BE2C (cell line): ENCODE data around the gene EHD2. TPM values are rescaled to one million over a fixed set of nuclear protein-coding genes. Genes with fewer than 3 reads are reported as not detected.
"Not testable (repeated sequence)": the region's sequence is repeated elsewhere in the genome, so short reads cannot be mapped to it uniquely, and the experiment has no call there.

Experiments
- DNase-seq: peaks from one replicate; pipeline ENCODE4 v3.0.0-alpha.2; 2020
- H3K27me3 ChIP-seq: fragments of 250-450 bp; sonication (Bioruptor Pico); 2 replicates; pipeline ENCODE4 v1.5.1; 2020; ENCODE audit warnings: mild to moderate bottlenecking
- H3K36me3 ChIP-seq: fragments of 250-450 bp; sonication (Bioruptor Pico); 2 replicates; pipeline ENCODE4 v1.5.1; 2020; ENCODE audit warnings: mild to moderate bottlenecking
- H3K4me1 ChIP-seq: fragments of 250-450 bp; sonication (Bioruptor Pico); 2 replicates; pipeline ENCODE4 v1.5.1; 2020
- H3K4me3 ChIP-seq: 2 replicates; pipeline ENCODE4 v1.5.1; 2011; ENCODE audit warnings: low read depth, low read length
- H3K9me3 ChIP-seq: fragments of 250-450 bp; sonication (Bioruptor Pico); 2 replicates; pipeline ENCODE4 v1.5.1; 2020
- polyA plus RNA-seq: library from polyadenylated mRNA; unstranded; fragments of >200 nt; gene quantifications from one replicate; pipeline ENCODE4 v1.2.1, GENCODE V29; 2012; ENCODE audit warnings: low read depth, missing spikeins; ENCODE audit not compliant: insufficient read length, insufficient read depth
- TF ChIP-seq, protein P1 (sequence below): IDR thresholded peaks from 2 replicates; pipeline ENCODE4 v1.5.1; 2012; ENCODE audit warnings: mild to moderate bottlenecking, low read depth, low read length

Gene EHD2, protein sequence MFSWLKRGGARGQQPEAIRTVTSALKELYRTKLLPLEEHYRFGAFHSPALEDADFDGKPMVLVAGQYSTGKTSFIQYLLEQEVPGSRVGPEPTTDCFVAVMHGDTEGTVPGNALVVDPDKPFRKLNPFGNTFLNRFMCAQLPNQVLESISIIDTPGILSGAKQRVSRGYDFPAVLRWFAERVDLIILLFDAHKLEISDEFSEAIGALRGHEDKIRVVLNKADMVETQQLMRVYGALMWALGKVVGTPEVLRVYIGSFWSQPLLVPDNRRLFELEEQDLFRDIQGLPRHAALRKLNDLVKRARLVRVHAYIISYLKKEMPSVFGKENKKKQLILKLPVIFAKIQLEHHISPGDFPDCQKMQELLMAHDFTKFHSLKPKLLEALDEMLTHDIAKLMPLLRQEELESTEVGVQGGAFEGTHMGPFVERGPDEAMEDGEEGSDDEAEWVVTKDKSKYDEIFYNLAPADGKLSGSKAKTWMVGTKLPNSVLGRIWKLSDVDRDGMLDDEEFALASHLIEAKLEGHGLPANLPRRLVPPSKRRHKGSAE
- polyA plus RNA-seq, result 13.3 TPM

DNA sequence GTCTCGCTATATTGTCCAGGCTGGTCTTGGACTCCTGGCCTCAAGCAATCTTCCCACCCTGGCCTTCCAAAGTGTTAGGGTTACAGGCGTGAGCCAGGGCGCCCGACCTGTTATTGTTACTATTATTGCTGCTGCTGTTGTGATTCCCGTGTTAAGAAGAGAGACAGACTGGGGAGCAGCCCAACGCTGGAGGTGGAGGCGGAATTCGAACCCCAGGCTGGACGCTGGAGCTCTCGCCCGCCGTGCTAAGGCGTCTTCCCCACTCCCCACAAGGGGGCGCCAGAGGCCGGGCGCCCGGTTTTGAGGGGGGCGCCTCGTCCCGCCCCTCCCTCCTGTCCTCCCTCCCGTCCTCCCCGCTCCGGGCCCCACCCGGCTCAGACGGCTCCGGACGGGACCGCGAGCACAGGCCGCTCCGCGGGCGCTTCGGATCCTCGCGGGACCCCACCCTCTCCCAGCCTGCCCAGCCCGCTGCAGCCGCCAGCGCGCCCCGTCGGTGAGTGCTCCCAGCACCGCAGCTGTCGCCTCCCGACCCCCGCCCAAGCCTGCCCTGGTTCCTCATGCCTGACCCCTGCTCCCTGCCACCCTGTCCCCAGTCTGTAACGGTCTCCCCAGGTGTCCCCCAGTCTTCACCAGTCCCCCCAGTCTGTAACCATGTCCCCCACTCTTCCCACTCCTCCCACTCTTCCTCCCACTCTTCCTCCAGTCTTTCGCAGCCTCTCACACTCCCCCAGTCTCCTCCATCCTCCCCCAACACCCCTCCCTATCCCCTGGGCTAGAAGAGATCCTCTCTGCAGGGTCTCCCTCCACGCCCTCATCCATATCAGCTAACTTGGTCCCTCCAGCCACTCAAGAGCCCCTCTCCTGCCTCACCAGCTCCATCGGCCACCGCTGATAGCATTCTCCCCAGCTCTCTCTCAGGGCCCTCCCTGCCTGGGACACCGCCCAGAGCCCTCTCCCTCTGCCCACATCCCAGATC lies at the start of gene EHD2:
Gene EHD2 (plus strand): TSS at position 377 of the 976 bp plus-strand sequence. CDS start 3,191 bp downstream, outside the sequence.
- Histone ChIP-seq H3K4me3 (peak within 1 kb of the TSS; percentile 61), H3K27me3 (no peaks in the 10 kb centered on the region), H3K36me3 (peaks cover 8% of the 10 kb centered on the region), H3K4me1 (peaks cover 2% of the 10 kb centered on the region; the same call in 1 of the 2 replicates), H3K9me3 (no peaks in the 10 kb centered on the region)
- TF ChIP-seq, protein P1, sequence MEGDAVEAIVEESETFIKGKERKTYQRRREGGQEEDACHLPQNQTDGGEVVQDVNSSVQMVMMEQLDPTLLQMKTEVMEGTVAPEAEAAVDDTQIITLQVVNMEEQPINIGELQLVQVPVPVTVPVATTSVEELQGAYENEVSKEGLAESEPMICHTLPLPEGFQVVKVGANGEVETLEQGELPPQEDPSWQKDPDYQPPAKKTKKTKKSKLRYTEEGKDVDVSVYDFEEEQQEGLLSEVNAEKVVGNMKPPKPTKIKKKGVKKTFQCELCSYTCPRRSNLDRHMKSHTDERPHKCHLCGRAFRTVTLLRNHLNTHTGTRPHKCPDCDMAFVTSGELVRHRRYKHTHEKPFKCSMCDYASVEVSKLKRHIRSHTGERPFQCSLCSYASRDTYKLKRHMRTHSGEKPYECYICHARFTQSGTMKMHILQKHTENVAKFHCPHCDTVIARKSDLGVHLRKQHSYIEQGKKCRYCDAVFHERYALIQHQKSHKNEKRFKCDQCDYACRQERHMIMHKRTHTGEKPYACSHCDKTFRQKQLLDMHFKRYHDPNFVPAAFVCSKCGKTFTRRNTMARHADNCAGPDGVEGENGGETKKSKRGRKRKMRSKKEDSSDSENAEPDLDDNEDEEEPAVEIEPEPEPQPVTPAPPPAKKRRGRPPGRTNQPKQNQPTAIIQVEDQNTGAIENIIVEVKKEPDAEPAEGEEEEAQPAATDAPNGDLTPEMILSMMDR, result peak; percentile 84
- peak; percentile 70 for DNase-seq

- Histone ChIP-seq H3K4me1 (peaks cover 7% of the 10 kb centered on the region), H3K4me3 (no peak overlapping the region)
- DNase-seq, result no peak
Observed at GRCh38 chr19:47663435-47663910, 49.7 kb upstream of the EHD2 start.

DNA sequence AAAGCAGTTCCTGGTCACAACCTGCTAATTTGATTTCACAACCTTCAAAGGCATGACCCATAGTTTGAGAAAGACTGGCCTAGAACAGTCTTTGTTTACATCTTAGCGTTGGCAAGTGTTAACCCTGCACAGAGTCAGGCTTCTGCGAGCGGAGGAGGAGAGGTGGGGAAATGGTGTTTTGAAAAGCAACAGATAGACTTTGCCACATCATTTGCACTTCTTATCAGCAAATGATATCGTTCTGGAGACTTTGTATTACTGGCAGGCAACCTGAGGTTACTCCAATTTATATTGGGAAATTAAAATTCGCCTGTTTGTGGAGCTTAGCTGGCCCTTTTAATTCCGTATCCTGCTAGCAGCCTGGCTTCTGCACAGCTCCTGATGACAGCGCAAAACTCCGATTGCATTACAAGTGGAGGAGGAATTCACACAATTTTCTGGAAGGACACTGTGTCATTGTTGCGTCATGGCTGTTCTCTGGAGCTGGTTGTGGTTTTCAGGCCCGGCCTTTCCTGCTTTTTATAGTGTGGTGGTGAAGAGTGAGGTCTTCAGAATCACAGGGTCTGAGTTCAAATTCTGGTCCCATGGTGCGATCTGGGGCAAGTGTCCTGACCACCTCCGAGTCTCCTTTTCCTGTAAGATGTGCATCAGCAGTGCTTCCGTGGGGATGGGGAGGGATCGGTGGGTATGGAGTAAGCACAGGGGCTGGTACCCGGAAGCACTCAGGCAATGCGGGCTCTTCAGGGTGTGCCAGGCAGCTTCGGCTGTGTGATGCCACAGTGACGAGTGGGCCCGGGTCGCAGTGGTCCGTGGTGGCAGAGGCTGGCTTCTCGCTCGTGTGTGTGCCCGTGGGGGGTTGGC lies 49.1 kb upstream of the EHD2 start:
- H3K27me3 ChIP-seq, result no peaks in the 10 kb centered on the region
- H3K4me3 ChIP-seq, result no peak overlapping the region
- no peaks in the 10 kb centered on the region for H3K9me3 ChIP-seq
- peaks cover 7% of the 10 kb centered on the region for H3K4me1 ChIP-seq
- no peak for DNase-seq
- TF ChIP-seq, protein P1, result no peak
- H3K36me3 ChIP-seq, result peaks cover 3% of the 10 kb centered on the region

More at GRCh38 chr19:47663435-47663910, 49.7 kb upstream of the EHD2 start:
- TF ChIP-seq, protein P1, result no peak
- Histone ChIP-seq H3K27me3 (no peaks in the 10 kb centered on the region), H3K36me3 (peaks cover 3% of the 10 kb centered on the region), H3K9me3 (no peaks in the 10 kb centered on the region)

DNA sequence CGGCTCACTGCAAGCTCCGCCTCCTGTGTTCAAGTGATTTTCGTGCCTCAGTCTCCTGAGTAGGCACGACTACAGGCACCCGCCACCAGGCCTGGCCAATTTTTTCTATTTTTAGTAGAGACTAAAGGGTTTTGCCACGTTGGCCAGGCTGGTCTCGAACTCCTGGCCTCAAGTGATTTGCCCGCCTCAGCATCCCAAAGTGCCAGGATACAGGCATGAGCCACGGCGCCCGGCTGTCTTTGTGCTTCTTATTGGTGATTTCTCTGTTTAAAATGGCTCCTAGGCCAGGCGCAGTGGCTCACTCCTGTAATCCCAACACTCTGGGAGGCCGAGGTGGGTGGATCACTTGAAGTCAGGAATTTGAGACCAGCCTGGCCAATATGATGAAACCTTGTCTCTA lies 44.7 kb upstream of the EHD2 start:
- not testable (repeated sequence) for H3K9me3 ChIP-seq, DNase-seq, H3K4me1 ChIP-seq, H3K27me3 ChIP-seq, H3K4me3 ChIP-seq
- H3K36me3 ChIP-seq, result peaks cover 15% of the 10 kb centered on the region

DNA sequence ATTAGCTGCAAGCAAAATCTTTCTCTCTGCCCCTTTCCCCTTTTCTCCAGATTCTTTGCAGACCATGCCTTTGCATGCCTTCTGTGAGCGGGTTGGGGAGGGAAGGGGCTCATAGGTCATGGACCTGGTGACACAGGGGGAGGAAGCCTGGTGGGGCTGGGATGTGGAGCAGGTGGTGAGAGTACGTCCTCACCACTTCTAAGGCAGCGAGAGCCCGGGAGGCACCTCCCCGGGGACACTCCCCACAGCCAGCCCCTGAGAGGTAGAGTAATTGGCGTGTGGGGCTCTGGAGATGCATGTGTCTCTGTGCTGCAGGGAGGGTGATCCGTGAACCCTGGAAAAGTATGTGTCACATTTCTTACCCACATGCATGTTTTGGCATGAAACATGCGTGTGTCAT lies 42.5 kb upstream of the EHD2 start:
- Histone ChIP-seq H3K27me3 (no peaks in the 10 kb centered on the region), H3K9me3 (no peaks in the 10 kb centered on the region), H3K4me3 (no peak overlapping the region), H3K4me1 (peaks cover 4% of the 10 kb centered on the region), H3K36me3 (peaks cover 18% of the 10 kb centered on the region)
- TF ChIP-seq, protein P1, result no peak
- no peak for DNase-seq
